Cardiac muscle cell (in vitro differentiated cells and primary cell): Measurements from ENCODE around the gene KCNH1. TPM values are rescaled to one million over a fixed set of nuclear protein-coding genes. Genes with fewer than 3 reads are reported as not detected.

ENCODE experiments used
- DNase-seq, 2 donors: peaks; one replicate each; pipeline versions ENCODE4 v3.0.0 to v3.0.0-alpha.2; 2010 to 2017; ENCODE audit warnings: low read depth in 1 of 2, low spot score in 1 of 2
- H3K27ac ChIP-seq: fragments of 200-600 bp; sonication (generic); 2 replicates; pipeline ENCODE4 v1.5.1; 2016
- H3K27me3 ChIP-seq: fragments of 200-600 bp; sonication (generic); 2 replicates; pipeline ENCODE4 v1.6.0; 2016; ENCODE audit warnings: control low read depth
- H3K36me3 ChIP-seq: fragments of 200-600 bp; sonication (generic); 2 replicates; pipeline ENCODE4 v1.5.1; 2016; ENCODE audit warnings: control low read depth
- H3K4me1 ChIP-seq: fragments of 200-600 bp; sonication (generic); 2 replicates; pipeline ENCODE4 v1.8.1; 2017; ENCODE audit warnings: low read depth, mild to moderate bottlenecking, mixed run types
- H3K4me3 ChIP-seq: fragments of 200-600 bp; sonication (generic); 2 replicates; pipeline ENCODE4 v1.5.1; 2016; ENCODE audit warnings: mild to moderate bottlenecking
- H3K9me3 ChIP-seq: fragments of 200-600 bp; sonication (generic); 2 replicates; pipeline ENCODE4 v1.5.1; 2017; ENCODE audit warnings: low read depth, mild to moderate bottlenecking, control low read depth
- CTCF ChIP-seq: IDR thresholded peaks from 2 replicates; pipeline ENCODE4 v1.5.1; 2012; ENCODE audit warnings: low read depth, mild to moderate bottlenecking, low read length
- polyA plus RNA-seq: library from polyadenylated mRNA; unstranded; fragments of >200 nt; fragmentation: Nextera tagmentation; extraction: Ambion mirVana; gene quantifications from 2 replicates; pipeline ENCODE4 v1.2.1, GENCODE V29; 2016
- total RNA-seq: library from RNA; depleted of rRNA; stranded (reverse); fragments of >200 nt; gene quantifications from 2 replicates; pipeline ENCODE4 v1.2.3, GENCODE V29; 2016

Gene KCNH1
- total and polyA plus RNA-seq, 2 experiments from 2014 or later: 0.54 TPM; not detected in 1

- Histone ChIP-seq H3K27ac (no peak overlapping the region), H3K36me3 (no peaks in the 10 kb centered on the region), H3K27me3 (no peaks in the 10 kb centered on the region), H3K9me3 (no peaks in the 10 kb centered on the region), H3K4me3 (no peak overlapping the region), H3K4me1 (peaks cover 6% of the 10 kb centered on the region)
- no peak for TF ChIP-seq CTCF
- DNase-seq: no peak
Observed at GRCh38 chr1:210685295-210685650, 448.7 kb downstream of the KCNH1 start.

DNA sequence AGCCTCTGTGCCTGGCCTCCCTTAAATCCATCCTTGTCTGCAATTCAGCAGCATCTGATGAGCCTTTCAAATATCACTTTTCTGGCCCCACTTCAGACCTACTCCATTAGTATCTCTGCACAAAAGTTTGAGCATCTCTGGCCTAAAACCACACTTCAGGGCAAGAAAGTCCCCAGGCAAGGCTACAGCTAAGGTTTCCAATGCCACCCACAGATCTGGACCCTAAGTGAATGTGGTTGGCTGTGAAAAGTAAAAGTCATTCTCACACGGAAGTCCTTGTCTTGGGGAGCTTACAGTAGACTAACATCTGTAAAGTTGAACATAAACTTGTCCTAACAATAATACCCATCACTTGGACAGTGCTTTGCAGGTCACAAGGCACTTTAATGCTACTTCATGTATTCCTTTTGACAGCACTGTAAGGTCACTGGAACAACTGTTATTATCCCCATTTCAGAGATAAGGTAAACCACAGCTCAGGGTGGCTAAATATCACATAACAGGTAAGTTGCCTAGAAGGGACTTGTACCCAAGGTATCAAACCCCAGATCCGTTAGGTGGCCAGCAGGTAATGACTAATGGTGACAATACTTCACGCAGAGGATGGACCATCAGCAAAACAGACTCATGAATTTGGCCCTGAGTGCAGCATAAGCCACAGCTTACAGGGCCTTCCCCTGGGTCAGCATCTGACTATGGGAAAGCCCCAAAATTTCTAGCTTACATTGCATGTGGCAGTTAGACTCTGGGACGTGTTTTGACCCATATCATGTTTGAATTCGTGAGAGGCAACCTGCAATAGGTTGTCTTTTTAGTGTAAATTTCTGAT is 449.3 kb downstream of the KCNH1 start:
- H3K36me3 ChIP-seq: no peaks in the 10 kb centered on the region
- no peak overlapping the region for H3K27ac ChIP-seq
- no peak for TF ChIP-seq CTCF
- no peaks in the 10 kb centered on the region for H3K9me3 ChIP-seq
- no peaks in the 10 kb centered on the region for H3K27me3 ChIP-seq
- peaks cover 6% of the 10 kb centered on the region for H3K4me1 ChIP-seq
- DNase-seq: no peak
- H3K4me3 ChIP-seq: no peak overlapping the region

- Histone ChIP-seq H3K9me3 (no peaks in the 10 kb centered on the region), H3K36me3 (no peaks in the 10 kb centered on the region), H3K27ac (no peak overlapping the region), H3K4me1 (peaks cover 6% of the 10 kb centered on the region), H3K4me3 (no peak overlapping the region), H3K27me3 (no peaks in the 10 kb centered on the region)
- DNase-seq: no peak
- TF ChIP-seq CTCF: no peak
Observed at GRCh38 chr1:210683403-210684047, 450.4 kb downstream of the KCNH1 start.

DNA sequence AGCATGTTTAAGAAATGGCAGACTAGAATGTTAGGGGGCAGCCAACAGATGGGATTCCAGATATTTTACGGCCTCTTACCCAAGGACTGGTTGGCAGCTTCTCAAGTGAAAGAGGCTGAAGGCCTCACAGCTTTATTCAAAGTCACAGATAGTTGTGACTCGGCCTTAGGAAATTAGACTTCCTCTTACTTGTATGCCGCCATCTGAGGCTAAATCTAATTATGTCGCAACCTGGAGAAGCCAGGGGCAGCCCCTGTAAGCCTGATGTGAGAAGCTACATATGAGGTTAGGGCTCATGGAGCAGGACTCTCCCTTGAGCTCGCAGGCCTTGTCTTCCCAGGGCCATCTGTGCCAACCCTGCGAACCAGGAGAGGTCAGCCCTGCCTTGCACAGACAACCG is 452.8 kb downstream of the KCNH1 start:
- H3K36me3 ChIP-seq: no peaks in the 10 kb centered on the region
- TF ChIP-seq CTCF: no peak
- no peaks in the 10 kb centered on the region for H3K9me3 ChIP-seq
- H3K27me3 ChIP-seq: no peaks in the 10 kb centered on the region
- no peak overlapping the region for H3K27ac ChIP-seq
- no peak overlapping the region for H3K4me3 ChIP-seq
- DNase-seq: no peak
- peaks cover 6% of the 10 kb centered on the region for H3K4me1 ChIP-seq

DNA sequence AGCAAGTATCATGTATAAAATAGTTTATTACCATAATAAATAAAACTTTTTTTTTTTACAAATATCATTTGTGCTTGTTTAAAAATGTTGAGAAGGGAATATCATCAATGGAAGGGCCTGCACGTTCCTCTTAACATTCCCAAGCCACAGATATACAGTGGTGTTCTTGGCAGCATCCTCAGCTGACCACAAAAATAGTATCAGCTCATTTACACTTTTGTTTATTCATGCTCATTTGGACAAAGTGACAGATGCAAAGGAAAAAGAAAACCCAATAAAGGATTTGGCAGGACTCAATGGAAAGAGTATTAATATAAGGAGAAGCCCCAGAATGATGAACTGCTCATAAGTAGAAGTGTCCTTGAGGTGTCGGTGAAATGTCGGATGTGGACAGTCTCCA is 455.6 kb downstream of the KCNH1 start:
- DNase-seq: no peak
- Histone ChIP-seq H3K4me3 (no peak overlapping the region), H3K27me3 (no peaks in the 10 kb centered on the region), H3K36me3 (no peaks in the 10 kb centered on the region), H3K4me1 (peaks cover 6% of the 10 kb centered on the region), H3K27ac (no peak overlapping the region), H3K9me3 (no peaks in the 10 kb centered on the region)
- TF ChIP-seq CTCF: no peak
